Measurements from ENCODE around the gene AIFM1.

Gene AIFM1

DNA sequence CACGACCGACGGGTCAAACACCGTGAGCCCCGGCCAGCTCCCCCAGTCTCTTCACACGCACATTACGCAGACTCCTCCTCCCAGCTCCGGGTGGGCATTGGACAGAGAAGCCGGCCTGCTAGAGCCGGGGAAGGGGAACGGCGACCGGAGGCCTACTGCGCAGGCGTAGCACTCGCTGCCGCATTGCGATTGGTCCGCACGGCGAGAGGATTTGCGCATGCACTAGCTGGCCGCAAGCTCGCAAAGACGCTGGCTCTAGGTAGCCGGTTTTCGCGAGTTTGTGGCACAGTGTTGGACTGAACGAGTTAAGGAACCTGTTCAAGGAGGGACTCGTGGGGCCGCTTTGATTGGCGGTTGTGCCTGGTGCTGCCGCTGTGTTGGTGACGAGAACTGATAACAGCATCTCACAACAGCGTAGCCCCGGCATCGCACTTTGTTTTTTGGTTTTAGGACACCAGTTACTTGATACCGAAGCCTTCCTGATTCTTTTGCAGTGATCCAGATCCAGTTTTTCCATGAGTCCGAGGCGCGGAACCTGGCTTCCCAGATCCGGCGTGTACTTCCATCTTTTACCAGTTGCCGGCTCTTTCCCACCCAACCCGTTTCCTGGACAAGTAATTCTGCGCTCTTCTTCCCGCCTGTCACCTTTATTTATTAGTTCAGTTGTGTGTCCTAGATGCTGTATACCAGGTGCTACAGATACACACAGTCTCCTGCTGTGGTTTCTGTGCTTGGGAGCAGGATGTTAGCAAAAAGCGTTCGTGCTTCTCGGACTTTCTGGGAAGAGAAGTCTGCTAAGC lies at the start of gene AIFM1:
Gene AIFM1, minus strand, starts transcription at position 139 of the 800 bp plus-strand sequence. CDS start 185 bp downstream, outside the sequence.
- DNase-seq (ENCODE audit: low read depth in 2 of 2), result peak; percentile 75

DNA sequence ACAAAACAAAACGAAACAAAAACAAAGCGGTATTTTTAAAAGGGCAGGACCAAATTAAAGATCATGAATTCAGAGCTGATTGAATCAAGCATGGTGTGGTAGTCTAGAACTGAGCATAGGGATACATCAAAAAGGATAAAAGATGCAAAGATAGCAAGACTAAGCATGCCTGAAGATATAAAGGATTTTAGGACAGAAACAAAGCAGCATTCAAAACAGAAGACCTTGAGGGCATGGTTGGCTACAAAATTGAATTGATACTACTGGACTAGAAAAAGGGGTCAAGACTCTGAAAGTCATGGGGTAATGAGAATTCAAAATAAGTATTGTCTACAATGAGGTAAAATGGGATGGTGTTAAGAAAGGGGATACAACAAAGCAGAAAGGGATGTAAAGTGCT lies 47.7 kb upstream of the AIFM1 start:
- no peak for DNase-seq (ENCODE audit: low read depth in 2 of 2)

DNA sequence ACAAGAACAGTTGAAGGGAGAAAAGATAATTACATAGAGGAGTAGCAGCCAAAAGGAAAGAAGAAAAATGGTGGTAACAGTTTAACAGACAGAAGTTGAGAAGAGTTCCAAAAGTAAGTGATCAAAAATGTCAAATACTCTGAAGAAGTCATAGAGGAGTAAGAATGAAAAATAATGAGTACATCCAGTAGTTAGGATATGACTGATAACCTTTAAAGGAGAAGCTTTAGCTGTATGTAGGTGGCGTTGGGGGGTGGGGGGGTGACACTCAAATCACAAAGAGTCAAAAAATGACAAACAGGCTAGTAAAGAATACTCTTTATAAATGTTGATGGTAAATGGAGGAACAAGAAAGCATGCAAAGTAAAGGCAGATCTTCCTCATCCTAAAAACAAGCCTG lies 46.7 kb upstream of the AIFM1 start:
- DNase-seq (ENCODE audit: low read depth in 2 of 2), result no peak

DNA sequence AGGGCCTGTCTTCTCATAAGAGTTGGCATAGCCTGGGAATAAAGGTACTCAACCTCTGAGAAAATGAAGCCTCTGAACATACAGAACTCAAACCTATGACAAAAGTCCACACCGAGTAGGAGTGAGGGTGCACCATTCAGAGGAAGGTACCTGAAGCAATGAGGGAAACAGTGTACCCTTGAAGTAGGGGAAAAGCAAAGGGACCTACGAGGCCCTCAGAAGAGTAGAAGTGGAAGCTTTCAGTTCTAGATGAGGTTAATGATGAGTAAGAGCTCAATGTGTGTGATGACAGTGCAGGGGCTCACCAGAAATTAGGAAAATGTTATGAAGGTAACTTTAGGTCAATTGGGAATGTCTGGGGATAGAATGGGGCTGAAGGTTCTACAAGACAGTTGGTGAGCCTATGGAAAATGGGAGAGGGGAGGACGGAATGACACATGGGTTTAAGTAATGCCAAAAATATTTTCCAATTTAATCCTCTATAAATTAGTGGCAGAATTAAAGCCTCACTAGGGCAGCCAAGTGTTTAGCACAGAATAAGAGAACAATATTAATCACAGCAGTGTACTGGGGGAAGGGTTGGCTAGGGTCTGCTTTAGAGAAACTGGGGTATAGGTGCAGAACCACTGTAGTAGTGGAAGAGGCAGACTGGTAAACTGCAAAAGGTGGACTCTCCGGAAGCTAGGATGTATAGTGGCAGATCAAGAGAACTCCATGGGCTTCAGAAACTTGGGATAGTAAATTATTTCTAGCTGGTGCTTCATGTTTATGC lies 46.0 kb upstream of the AIFM1 start:
- DNase-seq (ENCODE audit: low read depth in 2 of 2), result no peak

DNA sequence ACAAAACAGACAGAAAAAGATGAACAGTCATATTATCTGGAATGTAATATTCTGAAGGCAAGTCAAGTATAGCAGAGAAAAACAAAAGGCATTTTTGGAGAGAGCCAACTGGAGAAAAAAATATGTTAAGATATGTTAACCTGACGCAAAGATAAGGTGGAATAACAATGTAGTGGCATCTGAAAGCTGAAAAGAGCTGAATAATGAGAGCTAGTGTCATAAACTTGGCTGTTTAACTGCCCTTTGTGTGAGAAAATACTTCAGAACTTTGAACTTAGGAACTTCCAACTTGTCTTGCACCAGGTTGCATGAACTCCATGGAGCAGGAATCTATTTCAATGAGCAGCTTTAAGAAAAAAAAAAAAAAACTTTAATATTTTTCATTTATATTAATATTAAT lies 39.0 kb upstream of the AIFM1 start:
- DNase-seq (ENCODE audit: low read depth in 2 of 2), result no peak

DNA sequence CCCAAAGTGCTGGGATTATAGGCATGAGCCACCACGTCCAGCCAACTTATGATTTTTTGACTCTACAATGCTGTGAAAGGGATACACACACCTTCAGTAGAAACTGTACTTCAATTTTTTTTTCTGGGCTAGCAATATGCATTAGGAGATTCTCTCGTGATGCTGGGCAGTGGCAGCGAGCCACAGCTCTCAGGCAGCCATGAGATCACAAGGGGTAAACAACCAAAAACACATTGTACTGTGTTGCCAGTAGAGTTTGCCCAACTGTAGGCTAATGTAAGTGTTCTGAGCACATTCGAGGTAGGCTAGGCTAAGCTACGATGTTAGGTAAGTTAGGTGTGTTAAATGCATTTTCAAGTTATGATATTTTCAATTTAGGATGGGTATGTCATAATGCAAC lies 31.8 kb upstream of the AIFM1 start:
- DNase-seq (ENCODE audit: low read depth in 2 of 2), result no peak

DNA sequence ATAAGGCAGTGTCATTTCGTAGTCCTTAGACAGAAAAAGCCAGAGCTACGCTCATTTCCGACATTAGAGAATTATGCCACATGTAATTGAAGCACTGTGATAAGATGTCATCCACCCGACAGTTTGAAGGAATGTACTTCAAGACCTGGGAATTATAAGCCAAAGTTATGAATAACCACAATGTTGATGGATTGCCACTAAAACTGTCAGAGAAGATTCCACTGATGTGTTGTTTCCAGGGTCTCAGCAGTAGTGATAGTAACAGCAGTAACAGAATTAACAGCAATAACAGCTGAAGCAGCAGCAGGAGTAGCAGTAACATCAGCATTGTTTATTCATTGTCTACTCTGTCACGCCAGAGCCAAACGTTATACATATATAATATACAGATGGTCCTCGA lies 30.8 kb upstream of the AIFM1 start:
- no peak for DNase-seq (ENCODE audit: low read depth in 2 of 2)

DNA sequence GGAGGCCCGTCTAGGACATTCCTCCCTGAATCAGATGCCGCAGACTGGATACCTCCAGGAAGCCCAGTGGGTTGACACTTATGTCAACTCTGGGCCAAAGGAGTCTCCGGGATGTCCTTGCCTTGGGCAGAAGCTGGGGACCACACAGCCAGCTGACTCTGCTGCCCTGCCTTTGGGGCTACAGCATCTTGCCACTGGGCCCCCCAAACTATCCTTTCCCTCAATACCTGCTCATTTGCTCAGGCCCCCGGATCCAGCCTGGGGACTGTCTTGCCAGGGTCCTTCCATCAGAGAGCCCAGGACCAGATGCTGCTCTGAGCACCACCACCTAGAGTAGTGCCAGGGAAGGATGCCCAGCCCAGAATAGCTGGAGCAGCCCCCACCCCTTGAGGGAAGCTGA lies 25.2 kb upstream of the AIFM1 start:
- DNase-seq (ENCODE audit: low read depth in 2 of 2), result no peak

DNA sequence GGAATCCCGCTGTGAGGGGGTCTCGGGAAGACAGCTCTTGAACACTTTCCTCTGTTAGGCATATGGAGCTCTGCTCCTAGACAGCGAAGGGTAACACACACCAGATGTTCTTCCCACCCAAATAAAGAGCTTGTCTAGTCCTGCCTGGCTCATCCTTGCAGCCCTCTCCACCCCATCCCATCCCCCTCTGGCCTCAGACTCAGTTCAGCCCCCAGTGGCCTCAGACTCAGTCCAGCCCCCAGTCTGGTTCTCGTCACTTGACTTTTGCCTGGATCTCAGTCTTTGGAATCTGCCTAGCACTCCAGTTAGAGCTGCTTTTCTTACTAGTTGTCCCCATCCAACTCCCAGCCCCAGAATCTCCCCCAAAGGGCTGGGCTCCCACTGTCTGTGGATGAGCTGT lies 21.0 kb upstream of the AIFM1 start:
- DNase-seq (ENCODE audit: low read depth in 2 of 2), result no peak

DNA sequence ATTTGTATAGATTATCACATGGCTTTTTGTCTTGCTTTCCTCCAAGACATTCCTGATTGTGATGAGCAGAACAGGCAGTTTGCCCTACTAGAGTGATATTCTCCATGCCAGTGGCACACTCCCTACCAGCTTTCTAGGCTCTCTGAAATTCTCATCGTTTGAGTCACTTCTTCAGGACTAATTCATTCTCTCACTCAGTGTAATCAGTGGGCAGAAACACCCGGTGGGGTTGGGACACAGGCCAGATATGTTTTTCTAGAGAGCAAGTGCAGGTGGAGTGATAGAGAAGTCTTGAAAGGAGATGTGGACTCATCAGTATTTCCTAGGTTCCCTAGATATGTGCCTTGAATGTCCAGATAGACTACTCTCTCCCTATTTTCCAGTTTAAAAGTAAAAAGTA lies 19.2 kb upstream of the AIFM1 start:
- no peak for DNase-seq (ENCODE audit: low read depth in 2 of 2)

DNA sequence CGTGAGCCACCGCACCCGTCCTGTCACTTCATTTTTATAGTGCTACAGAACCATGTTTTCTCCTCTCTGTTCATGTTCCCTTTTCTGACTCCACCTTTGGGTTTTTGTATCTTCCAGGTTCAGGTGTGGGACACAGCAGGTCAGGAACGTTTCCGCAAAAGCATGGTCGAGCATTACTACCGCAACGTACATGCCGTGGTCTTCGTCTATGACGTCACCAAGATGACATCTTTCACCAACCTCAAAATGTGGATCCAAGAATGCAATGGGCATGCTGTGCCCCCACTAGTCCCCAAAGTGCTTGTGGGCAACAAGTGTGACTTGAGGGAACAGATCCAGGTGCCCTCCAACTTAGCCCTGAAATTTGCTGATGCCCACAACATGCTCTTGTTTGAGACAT lies 18.5 kb upstream of the AIFM1 start:
- DNase-seq (ENCODE audit: low read depth in 2 of 2), result no peak

DNA sequence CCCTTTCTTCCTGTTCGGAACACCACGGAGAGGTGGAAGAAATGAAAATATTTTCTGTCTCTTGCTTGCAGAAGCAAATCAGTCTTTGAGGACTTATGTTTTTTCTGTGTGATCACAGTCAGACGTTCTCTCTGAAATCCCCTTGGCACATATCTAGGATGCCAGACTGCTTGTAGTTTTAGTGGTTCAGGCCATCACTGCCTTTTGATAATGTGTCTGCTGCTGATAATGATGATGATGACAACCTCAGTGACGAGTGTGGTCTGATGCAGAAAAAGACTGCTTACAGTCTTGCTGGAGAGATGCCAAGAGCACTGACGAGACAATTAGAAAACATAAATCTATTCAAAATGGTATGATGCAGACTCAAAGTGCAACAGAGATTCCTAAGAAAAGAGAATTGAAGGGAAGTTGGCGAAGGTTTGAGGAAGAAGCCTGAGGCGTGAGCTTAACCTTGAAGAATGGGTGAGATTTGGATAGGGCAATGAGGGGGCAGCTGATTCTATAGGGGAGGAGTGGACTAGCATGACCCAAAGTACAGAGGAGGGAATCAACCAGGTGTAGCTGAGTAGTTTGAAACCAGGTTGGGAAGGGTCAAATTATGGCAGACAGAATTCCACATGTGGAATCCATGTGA lies 14.1 kb upstream of the AIFM1 start:
- no peak for DNase-seq (ENCODE audit: low read depth in 2 of 2)

DNA sequence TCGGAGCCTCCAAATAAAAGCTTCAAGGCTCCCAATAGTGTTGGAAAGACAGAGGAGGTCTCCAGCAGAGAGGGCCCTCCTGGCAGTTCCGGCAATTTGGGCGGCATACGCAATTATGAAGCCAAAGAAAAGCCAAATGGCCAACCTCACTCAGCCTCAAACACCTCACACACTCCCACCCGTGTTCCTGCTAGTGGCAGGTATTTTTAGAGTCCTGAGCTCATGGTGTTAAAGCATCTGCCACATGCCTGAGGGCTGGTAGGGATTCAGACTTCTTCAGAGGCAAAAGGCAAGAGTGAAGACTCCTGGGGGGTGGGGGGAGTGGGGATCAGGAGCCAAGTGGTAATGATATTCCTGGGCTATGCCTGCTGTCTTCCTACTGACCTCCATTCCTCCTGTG lies 13.5 kb upstream of the AIFM1 start:
- DNase-seq (ENCODE audit: low read depth in 2 of 2), result no peak

DNA sequence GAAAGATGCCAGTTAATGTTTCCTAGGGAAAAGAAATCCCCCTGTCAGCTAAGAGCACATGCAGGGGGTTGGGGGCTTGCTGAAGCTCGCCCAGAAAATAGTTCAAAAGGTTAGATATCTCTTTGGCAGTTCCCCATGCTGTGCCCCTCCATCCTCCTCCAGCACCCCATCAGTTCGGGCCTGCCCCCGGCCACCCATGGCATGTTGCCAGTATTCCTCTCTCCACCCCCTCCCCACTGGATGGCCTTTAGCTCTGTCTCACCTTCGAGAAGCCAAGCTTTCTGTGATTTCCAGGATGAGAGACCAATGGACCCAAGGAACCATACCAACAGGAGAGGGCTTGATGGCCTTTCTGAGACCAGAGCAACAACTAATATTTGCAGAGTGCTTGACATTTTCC lies 11.3 kb upstream of the AIFM1 start:
- DNase-seq (ENCODE audit: low read depth in 2 of 2), result no peak

DNA sequence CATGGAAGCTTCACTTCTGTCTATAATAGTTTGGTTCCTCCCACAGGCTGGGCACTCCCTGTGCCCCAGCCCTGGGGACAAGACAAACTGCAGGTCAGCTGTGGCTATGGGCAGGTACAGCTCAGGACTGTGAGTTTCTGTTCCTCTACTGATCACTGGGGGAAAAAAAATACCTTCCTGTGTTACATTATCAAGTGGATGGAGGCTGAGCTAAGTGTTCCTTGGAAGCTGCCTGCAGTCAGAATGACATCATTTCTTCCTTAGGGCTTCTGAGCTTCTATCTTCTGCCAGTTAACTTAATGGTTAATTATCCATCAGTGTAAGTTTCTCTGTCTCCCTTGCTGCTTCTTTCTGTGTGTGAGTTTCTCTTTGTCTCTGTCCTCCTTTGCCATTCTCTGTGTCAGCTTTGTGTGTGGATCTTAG lies 10.7 kb upstream of the AIFM1 start:
- DNase-seq (ENCODE audit: low read depth in 2 of 2), result no peak

DNA sequence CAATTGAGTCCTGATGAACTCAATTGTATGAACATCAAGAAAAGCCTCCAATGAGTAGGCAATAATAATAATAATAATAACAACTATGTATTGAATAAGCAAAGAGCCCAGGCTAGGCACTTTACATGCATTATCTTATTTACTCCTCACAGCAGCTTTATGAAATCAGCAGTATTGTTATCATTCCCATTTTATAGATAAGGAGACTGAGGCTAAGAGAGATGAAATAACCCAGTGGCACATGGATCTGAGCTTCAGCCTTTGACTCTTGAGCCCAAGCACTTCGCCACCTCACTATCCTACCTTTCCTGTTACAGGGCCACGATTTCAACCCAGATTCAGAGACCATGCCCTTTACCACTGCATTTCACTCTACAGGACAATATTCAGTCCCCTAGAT lies 9.3 kb upstream of the AIFM1 start:
- no peak for DNase-seq (ENCODE audit: low read depth in 2 of 2)

DNA sequence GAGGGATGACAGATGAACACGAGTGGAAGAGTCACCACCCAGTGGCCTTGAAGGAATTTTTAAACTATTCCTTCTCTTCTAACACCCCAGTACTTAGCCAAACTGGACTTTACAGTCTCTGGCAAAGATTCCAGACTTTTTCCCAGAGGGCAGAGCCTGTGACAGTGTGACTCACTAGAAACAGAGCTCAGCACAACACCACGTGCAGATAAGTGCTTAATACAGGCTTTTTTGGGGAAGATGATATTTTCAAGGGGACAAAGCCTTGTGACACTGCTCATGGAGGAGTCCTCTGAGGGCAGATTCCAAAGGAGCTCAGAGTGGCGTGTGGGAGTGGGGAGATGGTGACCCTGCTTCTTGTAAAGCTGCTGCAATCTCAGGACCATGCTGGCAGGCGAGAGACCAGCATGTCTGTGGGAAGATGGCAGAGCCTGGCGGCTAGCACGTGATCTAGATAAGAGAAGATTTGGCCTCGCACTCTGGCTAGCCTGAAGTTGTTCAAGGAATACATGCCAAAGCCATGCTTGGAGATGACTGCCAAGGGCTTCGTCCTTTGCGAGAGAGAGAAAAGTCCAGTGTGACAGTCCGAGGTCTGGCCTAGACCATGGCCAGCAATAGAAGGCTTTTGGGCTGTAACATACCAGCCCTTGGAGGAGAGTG lies 8.5 kb upstream of the AIFM1 start:
- no peak for DNase-seq (ENCODE audit: low read depth in 2 of 2)

DNA sequence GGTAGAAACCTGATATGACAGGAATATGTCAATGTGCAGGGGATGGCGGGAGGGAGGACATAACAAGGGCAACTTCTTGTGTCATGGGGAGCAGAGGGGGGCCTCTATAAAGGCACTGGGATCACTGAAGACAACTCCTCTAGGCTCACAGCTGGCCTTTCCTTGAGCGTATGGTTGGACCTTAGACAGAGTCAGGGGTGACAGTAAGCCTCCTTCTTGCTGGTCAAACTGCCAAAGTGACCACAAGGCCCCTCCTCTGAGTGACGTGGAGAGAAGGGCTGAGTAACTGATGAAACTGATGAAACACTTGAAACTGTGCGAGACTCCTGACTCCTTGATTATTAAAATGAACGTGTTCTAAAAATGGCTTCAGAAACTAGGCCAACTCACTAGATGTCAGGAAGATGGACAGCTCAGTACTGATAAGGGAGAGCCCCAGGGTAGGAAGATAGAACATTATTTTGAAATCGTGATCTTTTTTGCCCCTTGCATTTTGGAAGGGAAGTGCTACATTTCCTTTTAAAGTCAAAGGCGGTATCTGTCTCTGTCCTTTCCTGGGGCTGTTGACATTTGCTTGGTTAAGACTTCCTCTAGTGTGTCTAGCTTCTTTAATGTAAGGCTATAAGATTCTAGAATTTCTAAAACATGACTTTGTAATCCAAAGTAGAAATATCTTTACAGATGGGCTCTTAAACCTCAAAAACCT lies 7.7 kb upstream of the AIFM1 start:
- DNase-seq (ENCODE audit: low read depth in 2 of 2), result no peak

DNA sequence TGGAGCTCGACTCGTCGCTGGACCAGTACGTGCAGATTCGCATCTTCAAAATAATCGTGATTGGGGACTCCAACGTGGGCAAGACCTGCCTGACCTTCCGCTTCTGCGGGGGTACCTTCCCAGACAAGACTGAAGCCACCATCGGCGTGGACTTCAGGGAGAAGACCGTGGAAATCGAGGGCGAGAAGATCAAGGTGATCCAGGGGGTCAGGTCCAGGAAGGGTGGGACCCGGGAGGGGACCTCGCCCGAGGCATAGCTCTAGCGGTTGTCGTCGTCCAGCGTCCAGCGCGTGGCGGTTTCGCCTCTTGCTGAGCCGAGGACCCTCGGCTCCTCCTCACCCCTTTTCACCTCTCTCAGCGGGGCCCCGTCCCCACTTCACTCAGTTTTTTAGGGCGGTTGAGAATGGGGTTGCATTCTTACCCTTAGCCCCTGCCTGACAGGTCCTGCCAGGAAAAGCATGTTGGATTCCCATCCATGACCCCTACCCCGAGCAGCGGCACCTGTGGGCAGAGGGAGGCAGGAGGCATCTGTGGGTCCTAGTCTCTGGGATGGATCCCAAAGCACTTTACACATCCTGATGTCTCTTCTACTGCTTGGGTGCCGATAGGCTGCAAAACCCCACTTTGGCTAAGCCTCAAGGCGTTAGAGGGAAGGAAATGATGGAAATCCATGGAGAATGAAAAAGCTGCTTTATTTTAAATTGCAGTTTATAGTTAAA lies 6.6 kb upstream of the AIFM1 start:
- DNase-seq (ENCODE audit: low read depth in 2 of 2), result no peak

DNA sequence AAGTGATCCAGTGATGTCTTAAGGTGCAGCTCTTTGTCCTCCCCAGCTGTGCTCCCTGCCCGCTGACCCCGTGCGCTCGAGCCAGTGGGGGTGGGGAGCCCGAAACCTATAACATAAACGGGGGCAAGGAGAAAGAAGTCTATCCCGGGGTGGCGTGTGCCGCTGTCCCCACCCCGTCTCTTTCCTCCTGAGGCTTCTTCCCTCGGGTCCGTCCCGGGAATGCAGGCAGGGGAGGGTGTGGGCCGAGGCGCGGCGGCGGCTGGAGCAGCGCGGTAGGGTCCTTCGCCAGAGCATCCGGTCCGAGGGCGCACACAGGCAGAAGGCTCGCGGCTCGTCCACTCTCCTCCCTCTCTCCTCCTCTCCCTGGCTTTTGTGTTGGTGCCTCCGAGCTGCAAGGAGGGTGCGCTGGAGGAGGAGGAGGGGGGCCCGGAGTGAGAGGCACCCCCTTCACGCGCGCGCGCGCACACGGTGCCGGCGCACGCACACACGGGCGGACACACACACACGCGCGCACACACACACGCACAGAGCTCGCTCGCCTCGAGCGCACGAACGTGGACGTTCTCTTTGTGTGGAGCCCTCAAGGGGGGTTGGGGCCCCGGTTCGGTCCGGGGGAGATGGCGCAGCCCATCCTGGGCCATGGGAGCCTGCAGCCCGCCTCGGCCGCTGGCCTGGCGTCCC lies 5.9 kb upstream of the AIFM1 start, which contains the start of gene RAB33A:
Gene RAB33A, plus strand, starts transcription at position 517 of the 681 bp plus-strand sequence. Its CDS starts 101 bp downstream, at position 618.
- DNase-seq (ENCODE audit: low read depth in 2 of 2), result no peak
